H9 (cell line): ENCODE data around the gene TST. TPM values are rescaled to one million over a fixed set of nuclear protein-coding genes. Genes with fewer than 3 reads are reported as not detected.

Experiments
- DNase-seq: peaks from one replicate; pipeline ENCODE4 v3.0.0-alpha.2; 2017
- H2AFZ ChIP-seq: one replicate; pipeline ENCODE4 v1.6.1; 2013; ENCODE audit warnings: mild to moderate bottlenecking, low read length, control low read depth, moderate library complexity
- H2AK5ac ChIP-seq: 2 replicates; pipeline ENCODE4 v1.6.1; 2013; ENCODE audit warnings: low read length, control low read depth, mixed read lengths; ENCODE audit not compliant: insufficient read length
- H2BK120ac ChIP-seq: one replicate; pipeline ENCODE4 v1.6.1; 2013; ENCODE audit warnings: low read depth, mild to moderate bottlenecking, low read length, control low read depth, inconsistent platforms; ENCODE audit not compliant: poor library complexity, severe bottlenecking
- H2BK12ac ChIP-seq: 2 replicates; pipeline ENCODE4 v1.6.1; 2013; ENCODE audit warnings: low read length, control low read depth, mixed read lengths, low read depth; ENCODE audit not compliant: insufficient read length
- H2BK15ac ChIP-seq: 2 replicates; pipeline ENCODE4 v1.6.1; 2013; ENCODE audit warnings: low read depth, low read length, control low read depth
- H2BK20ac ChIP-seq: one replicate; pipeline ENCODE4 v1.6.1; 2013; ENCODE audit warnings: low read depth, mild to moderate bottlenecking, low read length, control low read depth, inconsistent platforms; ENCODE audit not compliant: poor library complexity, severe bottlenecking
- H2BK5ac ChIP-seq: 2 replicates; pipeline ENCODE4 v1.6.1; 2013; ENCODE audit warnings: low read length, control low read depth, mixed read lengths; ENCODE audit not compliant: insufficient read length
- H3K14ac ChIP-seq: 2 replicates; pipeline ENCODE4 v1.6.1; 2013; ENCODE audit warnings: low read length, control low read depth; ENCODE audit not compliant: insufficient read depth
- H3K18ac ChIP-seq: 2 replicates; pipeline ENCODE4 v1.6.1; 2013; ENCODE audit warnings: low read depth, mild to moderate bottlenecking, mixed read lengths, low read length, control low read depth; ENCODE audit not compliant: insufficient read length
- H3K23ac ChIP-seq: 2 replicates; pipeline ENCODE4 v1.6.1; 2013; ENCODE audit warnings: low read length, control low read depth, mixed read lengths, low read depth; ENCODE audit not compliant: insufficient read length
- H3K23me2 ChIP-seq: 2 replicates; pipeline ENCODE4 v1.6.1; 2013; ENCODE audit warnings: low read depth, mild to moderate bottlenecking, mixed read lengths, low read length, control low read depth; ENCODE audit not compliant: insufficient read length, poor library complexity, severe bottlenecking
- H3K27ac ChIP-seq: 2 replicates; pipeline ENCODE4 v1.5.1; 2013; ENCODE audit warnings: low read length, control low read depth, mixed read lengths, low read depth; ENCODE audit not compliant: insufficient read length
- H3K27me3 ChIP-seq: 2 replicates; pipeline ENCODE4 v1.6.1; 2013; ENCODE audit warnings: low read length, control low read depth, inconsistent platforms; ENCODE audit not compliant: insufficient read depth
- H3K4ac ChIP-seq: 2 replicates; pipeline ENCODE4 v1.6.1; 2013; ENCODE audit warnings: low read depth, mild to moderate bottlenecking, control low read depth, inconsistent platforms, low read length, moderate library complexity
- H3K4me1 ChIP-seq: 2 replicates; pipeline ENCODE4 v1.6.1; 2013; ENCODE audit warnings: low read length, control low read depth, inconsistent platforms; ENCODE audit not compliant: insufficient read depth
- H3K4me2 ChIP-seq: 2 replicates; pipeline ENCODE4 v1.6.1; 2013; ENCODE audit warnings: low read length, control low read depth, mixed read lengths; ENCODE audit not compliant: insufficient read length, insufficient read depth
- H3K56ac ChIP-seq: 2 replicates; pipeline ENCODE4 v1.6.1; 2013; ENCODE audit warnings: low read depth, mild to moderate bottlenecking, mixed read lengths, low read length, control low read depth; ENCODE audit not compliant: insufficient read length
- H3K79me1 ChIP-seq: 2 replicates; pipeline ENCODE4 v1.6.1; 2013; ENCODE audit warnings: low read depth, mild to moderate bottlenecking, moderate library complexity, low read length, control low read depth, inconsistent platforms; ENCODE audit not compliant: insufficient read depth, poor library complexity, severe bottlenecking
- H3K79me2 ChIP-seq: 2 replicates; pipeline ENCODE4 v1.6.1; 2013; ENCODE audit warnings: low read length, control low read depth, inconsistent platforms; ENCODE audit not compliant: insufficient read depth
- H3K9ac ChIP-seq: 2 replicates; pipeline ENCODE4 v1.6.1; 2013; ENCODE audit warnings: low read length, control low read depth, mixed read lengths; ENCODE audit not compliant: insufficient read length; ENCODE audit errors: extremely low read depth
- H3K9me3 ChIP-seq: one replicate; pipeline ENCODE4 v1.6.1; 2013; ENCODE audit warnings: low read depth, low read length, inconsistent platforms; ENCODE audit not compliant: control insufficient read depth
- H3T11ph ChIP-seq: one replicate; pipeline ENCODE4 v1.6.1; 2013; ENCODE audit warnings: mild to moderate bottlenecking, low read length, control low read depth, inconsistent platforms
- H4K20me1 ChIP-seq: one replicate; pipeline ENCODE4 v1.6.1; 2013; ENCODE audit not compliant: control insufficient read depth, insufficient read length, insufficient read depth
- H4K5ac ChIP-seq: 2 replicates; pipeline ENCODE4 v1.6.1; 2013; ENCODE audit warnings: low read depth, mild to moderate bottlenecking, mixed read lengths, low read length, control low read depth; ENCODE audit not compliant: insufficient read length
- H4K8ac ChIP-seq: replicated peaks from 2 replicates; pipeline ENCODE4 v1.6.1; 2013; ENCODE audit warnings: low read length, control low read depth, mixed read lengths, low read depth; ENCODE audit not compliant: insufficient read length
- H4K91ac ChIP-seq: 2 replicates; pipeline ENCODE4 v1.6.1; 2013; ENCODE audit warnings: low read depth, mild to moderate bottlenecking, moderate library complexity, mixed read lengths, low read length, control low read depth; ENCODE audit not compliant: insufficient read length
- H3K27ac Mint-ChIP-seq, 3 experiments: 2 replicates in 2 of 3; 3 replicates in 1 of 3; pipeline ENCODE4 v1.8.0; 2020 to 2021; ENCODE audit warnings: mixed read lengths in 3 of 3, mild to moderate bottlenecking in 1 of 3, moderate library complexity in 1 of 3
- H3K27me3 Mint-ChIP-seq: 2 replicates; pipeline ENCODE4 v1.8.0; 2021; ENCODE audit warnings: low read depth, mild to moderate bottlenecking, moderate library complexity, mixed read lengths
- H3K36me3 Mint-ChIP-seq, 3 experiments: 2 replicates in 2 of 3; 3 replicates in 1 of 3; pipeline ENCODE4 v1.8.0; 2020 to 2021; ENCODE audit warnings: low read depth in 3 of 3, mixed read lengths in 3 of 3; ENCODE audit not compliant: insufficient read depth in 1 of 3
- H3K4me1 Mint-ChIP-seq, 2 experiments: 2 replicates each; pipeline ENCODE4 v1.8.0; 2020; ENCODE audit warnings: mixed read lengths in 2 of 2
- H3K4me3 Mint-ChIP-seq, 2 experiments: 2 replicates in 1 of 2; 3 replicates in 1 of 2; pipeline ENCODE4 v1.8.0; 2020 to 2021; ENCODE audit warnings: mild to moderate bottlenecking in 2 of 2, mixed read lengths in 2 of 2, moderate library complexity in 1 of 2
- H3K9me3 Mint-ChIP-seq, 2 experiments: 2 replicates in 1 of 2; 3 replicates in 1 of 2; pipeline ENCODE4 v1.8.0; 2020; ENCODE audit warnings: mild to moderate bottlenecking in 2 of 2, mixed read lengths in 2 of 2, moderate library complexity in 1 of 2
- CTCF ChIP-seq: fragments of 200-600 bp; sonication (generic); conservative IDR thresholded peaks from 3 replicates; pipeline ENCODE4 v1.8.0; 2021; ENCODE audit warnings: antibody characterized with exemption, mild to moderate bottlenecking
- WGBS: extraction: QIAGEN DNeasy Blood & Tissue Kit; methylation state at CpG from one replicate; pipeline ENCODE4 v1.1.7; 2013; ENCODE audit warnings: missing lambda C conversion rate, low lambda C conversion rate, mixed read lengths; ENCODE audit not compliant: insufficient read length; ENCODE audit errors: extremely low coverage; 5-methylcytosine and 5-hydroxymethylcytosine counted together
- total RNA-seq: library from RNA; stranded (reverse); gene quantifications from 2 replicates; pipeline ENCODE4 v1.2.1, GENCODE V29; 2021

TST gene
- total RNA-seq, 1 experiment from 2014 or later = 31.9 TPM

GRCh38 chr22:37060801-37061610, 41.8 kb upstream of the TST start:
- Histone ChIP-seq H3K27ac (no peak overlapping the region), H2BK15ac (no peak overlapping the region), H2BK120ac (no peak overlapping the region), H2BK12ac (no peak overlapping the region), H3K14ac (no peak overlapping the region), H3K56ac (no peak overlapping the region), H3K9me3 (no peaks in the 10 kb centered on the region), H3K4me2 (no peak overlapping the region), H3K27me3 (no peaks in the 10 kb centered on the region), H3K4ac (no peak overlapping the region), H3K79me2 (no peaks in the 10 kb centered on the region), H3K9ac (no peak overlapping the region), H3K79me1 (no peaks in the 10 kb centered on the region), H3K18ac (no peak overlapping the region), H2AK5ac (no peak overlapping the region), H4K5ac (no peak overlapping the region), H3T11ph (no peak overlapping the region), H4K8ac (no peak overlapping the region), H4K20me1 (no peaks in the 10 kb centered on the region), H4K91ac (no peak overlapping the region), H2AFZ (no peak overlapping the region), H2BK5ac (no peak overlapping the region), H3K23ac (no peak overlapping the region), H3K23me2 (no peaks in the 10 kb centered on the region), H3K4me1 (no peaks in the 10 kb centered on the region; the same call in 1 of the 2 replicates), H2BK20ac (no peak overlapping the region)
- no peak for DNase-seq
- Mint-ChIP-seq H3K27ac (no peak overlapping the region), H3K27me3 (peaks cover 22% of the 10 kb centered on the region), H3K4me3 (no peak overlapping the region), H3K4me1 (peaks cover 9 to 25% of the 10 kb centered on the region in 2 experiments), H3K36me3 (peaks cover 9 to 29% (median 26%) of the 10 kb centered on the region in 3 experiments), H3K9me3 (no peaks in the 10 kb centered on the region; a peak in 1 of 5 replicates)
- no peak for TF ChIP-seq CTCF
- no CpG with 5 or more reads among the region's 28 CpGs for WGBS
